ENCODE results near the gene SF3A1. TPM values are rescaled to one million over a fixed set of nuclear protein-coding genes. Genes with fewer than 3 reads are reported as not detected.

SF3A1 gene
- total RNA-seq, 1 donor from 2014 or later = 266 TPM

- intact Hi-C loops (cut with micrococcal nuclease) = loop anchor here (1.0 kb wide), 5 partner anchors 31 to 279 kb away; partner anchors contain the start of genes OSM, SF3A1 and TBC1D10A
Measured at GRCh38 chr22:30386960-30387827, 30.5 kb upstream of the SF3A1 start, which contains the start of gene RNF215. Gene RNF215 (minus strand): TSS chr22:30387411. CDS start chr22:30387313, 98 bp downstream.

- intact Hi-C loops (cut with micrococcal nuclease) = no loop called here
Measured at GRCh38 chr22:30386608-30386959, 29.9 kb upstream of the SF3A1 start.

GRCh38 chr22:30385942-30386341 is 29.2 kb upstream of the SF3A1 start:
- intact Hi-C loops (cut with micrococcal nuclease) = no loop called here

DNA sequence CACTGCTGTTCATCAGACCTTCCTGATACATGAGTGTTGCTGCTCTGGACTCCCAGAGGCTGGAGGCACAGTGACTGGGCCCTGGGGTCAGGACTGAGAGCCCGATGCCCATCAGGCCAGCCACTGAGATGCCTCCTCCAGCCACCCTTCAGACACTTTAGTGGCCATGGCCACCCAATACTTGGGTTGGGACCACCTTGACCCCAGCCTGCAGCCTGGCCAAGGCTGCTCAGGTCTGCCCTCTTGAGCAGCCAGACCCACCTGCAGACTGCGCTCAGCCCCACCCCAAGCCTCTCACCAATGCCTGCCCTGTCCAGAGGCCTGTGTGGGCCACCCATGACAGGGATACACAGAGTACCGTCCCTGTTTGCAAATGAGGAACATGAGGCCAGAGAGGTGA is 26.4 kb upstream of the SF3A1 start:
- intact Hi-C loops (cut with micrococcal nuclease) = no loop called here

DNA sequence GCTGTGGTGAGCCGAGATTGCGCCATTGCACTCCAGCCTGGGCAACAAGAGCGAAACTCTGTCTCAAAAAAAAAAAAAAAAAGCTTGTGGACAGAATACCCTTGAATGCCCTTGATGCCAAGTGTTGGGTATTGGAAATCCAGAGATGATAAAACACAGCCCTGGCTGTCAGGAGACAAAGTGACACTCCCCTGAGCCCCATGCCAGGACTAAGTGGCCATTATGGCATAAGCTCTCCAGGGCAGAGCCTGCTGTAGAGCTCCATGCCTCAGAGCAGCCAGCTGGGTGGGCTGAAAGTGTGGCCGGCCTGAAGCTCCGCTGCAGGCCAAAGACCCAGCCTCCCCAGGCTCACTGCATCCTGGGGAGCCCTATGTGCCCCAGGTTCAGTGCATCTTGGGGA is 25.6 kb upstream of the SF3A1 start:
- intact Hi-C loops (cut with micrococcal nuclease) = no loop called here

GRCh38 chr22:30381264-30381663 is 24.6 kb upstream of the SF3A1 start:
- intact Hi-C loops (cut with micrococcal nuclease) = no loop called here

GRCh38 chr22:30380011-30380410 is 23.3 kb upstream of the SF3A1 start:
- intact Hi-C loops (cut with micrococcal nuclease) = no loop called here

- intact Hi-C loops (cut with micrococcal nuclease) = no loop called here
Measured at GRCh38 chr22:30375312-30375849, 18.7 kb upstream of the SF3A1 start.

GRCh38 chr22:30373331-30374325 is 16.9 kb upstream of the SF3A1 start:
- intact Hi-C loops (cut with micrococcal nuclease) = no loop called here

GRCh38 chr22:30372915-30373314 is 16.2 kb upstream of the SF3A1 start:
- intact Hi-C loops (cut with micrococcal nuclease) = no loop called here

- intact Hi-C loops (cut with micrococcal nuclease) = no loop called here
Measured at GRCh38 chr22:30371981-30372380, 15.3 kb upstream of the SF3A1 start.

DNA sequence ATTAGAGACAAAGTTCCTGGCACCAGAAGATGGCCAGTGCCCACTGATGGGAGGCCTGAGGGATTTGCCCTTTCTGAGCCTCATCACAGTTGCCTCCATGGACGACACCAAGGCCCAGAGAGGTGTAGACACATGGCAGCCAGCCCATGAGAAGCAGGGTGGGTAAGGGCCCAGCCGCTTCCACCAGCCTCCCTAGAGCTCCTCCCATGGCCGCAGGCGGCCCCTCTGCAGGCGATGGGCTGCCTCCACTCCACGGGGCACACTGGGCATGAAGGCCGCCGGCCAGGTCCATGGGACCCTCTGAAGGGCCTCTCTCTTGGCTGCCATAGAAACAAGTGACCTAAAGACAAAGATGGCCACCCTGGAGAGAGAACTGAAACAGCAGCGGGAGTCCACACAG is 14.6 kb upstream of the SF3A1 start:
- intact Hi-C loops (cut with micrococcal nuclease) = no loop called here

DNA sequence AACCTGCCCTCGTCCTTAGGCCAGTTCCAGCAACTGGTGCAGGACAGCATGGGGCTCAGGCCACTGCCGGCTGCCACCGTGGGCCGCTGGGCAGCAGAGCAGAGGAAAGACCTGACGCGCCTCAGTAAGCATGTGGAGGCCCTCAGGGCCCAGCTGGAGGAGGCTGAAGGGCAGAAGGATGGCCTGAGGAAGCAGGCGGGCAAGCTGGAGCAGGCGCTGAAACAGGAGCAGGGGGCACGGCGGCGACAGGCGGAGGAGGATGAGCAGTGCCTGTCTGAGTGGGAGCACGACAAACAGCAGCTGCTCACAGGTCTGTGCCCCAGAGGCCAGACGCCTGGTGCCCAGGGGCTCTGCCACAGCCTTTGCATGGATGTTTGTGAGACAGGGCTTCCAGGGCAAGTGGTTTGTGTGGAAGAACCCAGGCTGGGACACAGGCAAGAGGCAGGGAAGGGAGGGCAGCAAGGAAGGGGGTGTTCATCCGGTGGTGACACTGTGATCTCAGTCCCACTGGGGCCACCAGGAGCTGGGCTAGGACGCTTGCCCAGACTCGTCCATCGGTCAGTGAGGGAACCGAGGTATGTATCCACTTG is 14.0 kb upstream of the SF3A1 start:
- intact Hi-C loops (cut with micrococcal nuclease) = no loop called here

DNA sequence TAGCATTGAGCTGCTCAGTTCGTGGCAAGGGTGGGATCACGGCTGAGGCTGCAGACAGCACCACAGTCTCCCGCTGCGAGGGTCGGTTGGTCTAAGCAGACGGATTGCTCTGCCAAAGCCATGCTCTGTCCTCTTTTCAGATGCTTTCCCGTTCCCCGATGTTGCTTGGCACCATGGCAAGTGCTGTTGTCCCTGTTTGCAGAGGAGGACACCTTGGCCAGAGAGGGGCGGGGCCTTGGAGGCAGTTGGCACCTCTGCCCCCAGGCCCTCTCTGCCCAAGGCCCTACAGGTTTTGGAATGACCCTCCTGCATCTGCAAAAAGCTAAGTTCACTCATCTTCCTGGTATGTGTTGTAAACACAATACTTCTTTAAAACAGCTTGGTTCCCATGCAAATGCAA is 11.7 kb upstream of the SF3A1 start:
- intact Hi-C loops (cut with micrococcal nuclease) = no loop called here

GRCh38 chr22:30365891-30366290 is 9.2 kb upstream of the SF3A1 start:
- intact Hi-C loops (cut with micrococcal nuclease) = no loop called here

DNA sequence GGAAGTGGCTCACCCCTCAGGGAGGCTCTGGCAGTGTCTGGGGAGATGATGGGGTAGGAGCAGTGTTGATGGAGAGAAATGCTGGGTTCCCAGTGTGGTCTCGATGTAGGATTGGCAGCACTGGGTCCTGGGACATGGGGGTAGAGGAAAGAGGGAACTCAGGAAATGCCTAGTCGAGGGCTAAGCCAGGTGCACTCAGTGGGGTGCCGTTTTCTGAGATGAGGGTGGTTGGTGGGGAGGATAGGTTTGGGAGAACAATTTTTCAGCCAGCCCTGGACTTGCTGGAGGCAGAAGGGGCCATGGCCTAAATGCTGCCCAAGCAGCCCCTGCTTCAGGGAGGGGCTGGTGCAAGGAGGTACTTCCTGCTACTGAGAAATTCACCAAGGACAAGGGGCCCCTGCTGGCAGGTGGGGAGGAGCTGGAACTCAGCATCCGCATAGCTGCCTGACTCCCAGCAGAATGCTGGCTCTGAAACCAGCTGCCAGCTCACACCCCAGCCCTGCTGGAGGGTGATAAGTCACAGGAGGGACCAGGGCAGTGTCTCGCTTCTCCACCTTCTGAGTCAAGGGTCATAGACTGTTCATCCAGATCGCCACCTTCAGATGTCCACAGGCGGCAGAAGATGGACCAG is 6.1 kb upstream of the SF3A1 start:
- intact Hi-C loops (cut with micrococcal nuclease) = no loop called here

DNA sequence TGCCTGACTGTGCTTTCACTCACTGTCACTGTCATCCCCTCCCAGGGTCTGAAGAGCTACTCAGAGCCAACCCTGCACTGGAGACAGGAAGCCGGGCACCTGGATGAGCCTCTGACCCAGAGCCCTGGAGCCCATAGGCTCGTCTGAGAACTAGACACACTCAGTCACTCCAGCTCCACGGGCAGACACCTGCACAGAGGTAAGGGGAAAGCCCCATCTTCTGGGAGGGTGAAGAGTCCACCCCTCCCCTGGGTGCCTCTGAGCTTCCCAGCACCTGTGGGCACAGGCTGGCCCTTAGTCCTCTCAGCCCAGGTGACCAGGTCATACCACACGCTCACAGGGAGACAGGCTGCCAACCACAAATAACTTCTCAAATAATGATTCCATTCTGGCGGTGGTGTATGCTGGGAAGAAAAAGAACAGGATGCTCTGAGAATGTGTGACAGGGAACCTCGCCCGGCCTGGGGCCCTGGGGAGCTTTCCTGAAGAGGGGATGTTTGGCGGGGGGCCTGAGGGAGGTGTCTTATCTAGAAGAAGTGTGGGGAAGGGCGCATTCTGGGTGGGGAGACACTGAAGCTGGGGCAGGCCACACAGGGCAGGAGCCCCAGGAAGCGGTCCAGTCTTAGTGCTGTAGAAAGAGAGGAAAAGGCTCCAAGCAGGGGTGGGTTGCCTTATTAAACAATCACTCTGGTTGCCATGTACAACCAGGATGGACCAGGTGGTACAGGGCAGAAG is 5.4 kb upstream of the SF3A1 start:
- intact Hi-C loops (cut with micrococcal nuclease) = no loop called here

- intact Hi-C loops (cut with micrococcal nuclease) = no loop called here
Measured at GRCh38 chr22:30358541-30358940, 1.8 kb upstream of the SF3A1 start.

GRCh38 chr22:30357650-30358215 is 1.0 kb upstream of the SF3A1 start:
- intact Hi-C loops (cut with micrococcal nuclease) = loop anchor here (2.0 kb wide), 1 partner anchor 519 kb away; the partner anchor contains the start of gene ASCC2

GRCh38 chr22:30357236-30357570 is 509 bp upstream of the SF3A1 start:
- intact Hi-C loops (cut with micrococcal nuclease) = loop anchor here (2.0 kb wide), 1 partner anchor 518 kb away; the partner anchor contains the start of gene ASCC2
